H1 (cell line): ENCODE results near the gene AURKAIP1.

Experiments
- ATF3 ChIP-seq: IDR thresholded peaks from 2 replicates; pipeline ENCODE4 v1.6.1; 2011; ENCODE audit warnings: low read depth, mild to moderate bottlenecking, low read length; ENCODE audit not compliant: insufficient read depth
- BCL11A ChIP-seq, 2 experiments: IDR thresholded peaks; one replicate each; pipeline ENCODE4 v1.6.1; 2011; ENCODE audit warnings: low read depth in 2 of 2, low read length in 2 of 2, mild to moderate bottlenecking in 2 of 2
- CREB1 ChIP-seq: IDR thresholded peaks from 2 replicates; pipeline ENCODE4 v1.6.1; 2012; ENCODE audit warnings: inconsistent platforms
- CTCF ChIP-seq, 3 experiments: IDR thresholded peaks; 1 replicate in 2 of 3; 2 replicates in 1 of 3; pipeline versions ENCODE4 v1.5.1 to v1.6.1; 2011; ENCODE audit warnings: low read length in 3 of 3, mild to moderate bottlenecking in 3 of 3, inconsistent platforms in 2 of 3, low read depth in 1 of 3, moderate library complexity in 1 of 3; ENCODE audit not compliant: insufficient read depth in 1 of 3; ENCODE audit errors: control extremely low read depth in 1 of 3
- EZH2 ChIP-seq: fragments of 200-600 bp; sonication (generic); IDR thresholded peaks from 2 replicates; pipeline ENCODE4 v1.7.1; 2012; ENCODE audit warnings: low read depth, mild to moderate bottlenecking, moderate library complexity, low read length, inconsistent platforms; ENCODE audit not compliant: severe bottlenecking
- PHF8 ChIP-seq: fragments of 200-600 bp; sonication (generic); conservative IDR thresholded peaks from 2 replicates; pipeline ENCODE4 v1.7.1; 2012; ENCODE audit warnings: low read depth, mild to moderate bottlenecking, inconsistent platforms, low read length, moderate library complexity
- POLR2A ChIP-seq, 2 experiments: IDR thresholded peaks; 1 replicate in 1 of 2; 2 replicates in 1 of 2; pipeline ENCODE4 v1.6.1; 2011; ENCODE audit warnings: low read depth in 2 of 2, low read length in 2 of 2, mild to moderate bottlenecking in 2 of 2; ENCODE audit errors: control extremely low read depth in 1 of 2
- POLR2AphosphoS5 ChIP-seq: IDR thresholded peaks from 2 replicates; pipeline ENCODE4 v1.6.1; 2011; ENCODE audit warnings: low read depth, low read length
- RFX5 ChIP-seq: IDR thresholded peaks from 2 replicates; pipeline ENCODE4 v1.6.1; 2011; ENCODE audit warnings: low read depth, low read length, improper control_type of control experiment, borderline replicate concordance
- RNF2 ChIP-seq: fragments of 200-900, 300-1000 bp; sonication (generic); IDR thresholded peaks from 2 replicates; pipeline ENCODE4 v1.7.1; 2016; ENCODE audit warnings: borderline replicate concordance, low read depth, mild to moderate bottlenecking, antibody characterized with exemption, low read length; ENCODE audit not compliant: poor library complexity, severe bottlenecking; ENCODE audit errors: missing control alignments
- RXRA ChIP-seq: IDR thresholded peaks from 2 replicates; pipeline ENCODE4 v1.6.1; 2011; ENCODE audit warnings: low read depth, mild to moderate bottlenecking, low read length, moderate library complexity; ENCODE audit not compliant: insufficient read depth
- SP2 ChIP-seq: IDR thresholded peaks from 2 replicates; pipeline ENCODE4 v1.6.1; 2012; ENCODE audit warnings: mild to moderate bottlenecking, low read length, inconsistent platforms
- ZNF274 ChIP-seq: IDR thresholded peaks from 2 replicates; pipeline ENCODE4 v1.7.0; 2012; ENCODE audit warnings: low read length, borderline replicate concordance; ENCODE audit errors: extremely low read depth

DNA sequence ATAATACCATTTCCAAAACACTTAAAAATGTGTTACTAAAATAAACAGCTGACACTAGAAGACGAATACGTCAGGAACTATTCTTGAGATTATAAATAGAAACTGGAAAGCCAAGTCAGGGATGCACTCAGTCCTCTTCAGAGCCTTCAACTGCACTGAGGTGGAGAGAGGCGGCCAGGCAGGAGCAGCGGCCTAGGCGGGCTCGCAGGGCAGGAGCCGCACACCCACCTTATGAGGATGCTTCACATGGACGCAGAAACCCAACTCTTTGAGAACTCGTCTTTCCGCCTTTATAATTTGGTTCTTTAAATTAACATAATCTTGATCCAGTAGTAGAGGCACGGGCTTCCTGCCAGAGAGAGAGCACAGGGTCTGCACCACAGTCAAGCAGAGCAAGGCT, 20.2 kb upstream of the AURKAIP1 start:
- TF ChIP-seq CTCF (IDR thresholded peaks at IDR 0.05; ENCODE audit: control extremely low read depth in 1 of 3, insufficient read depth in 1 of 3, low read depth in 1 of 3, low read length in 3 of 3) = no peak
- TF ChIP-seq POLR2AphosphoS5 = no peak
- TF ChIP-seq SP2 = no peak
- TF ChIP-seq ATF3 = no peak
- no peak for TF ChIP-seq POLR2A (IDR thresholded peaks at IDR 0.05; ENCODE audit: control extremely low read depth in 1 of 2, low read depth in 2 of 2, low read length in 2 of 2)
- TF ChIP-seq EZH2 = no peak
- no peak for TF ChIP-seq CREB1
- TF ChIP-seq RFX5 = no peak
- no peak for TF ChIP-seq BCL11A (IDR thresholded peaks at IDR 0.05; ENCODE audit: low read depth in 2 of 2, low read length in 2 of 2)
- TF ChIP-seq RXRA = no peak
- TF ChIP-seq RNF2 = no peak
- TF ChIP-seq PHF8 = no peak
- TF ChIP-seq ZNF274 = no peak
